ENCODE results near the gene BAIAP2L1.

Gene BAIAP2L1

GRCh38 chr7:98357751-98358161 is 43.1 kb downstream of the BAIAP2L1 start:
- DNase-seq = no peak

GRCh38 chr7:98355250-98355538 is 45.7 kb downstream of the BAIAP2L1 start:
- DNase-seq = no peak

- DNase-seq = no peak
Observed at GRCh38 chr7:98354511-98355249, 46.2 kb downstream of the BAIAP2L1 start.

- DNase-seq = no peak
Observed at GRCh38 chr7:98354052-98354451, 46.8 kb downstream of the BAIAP2L1 start.

- DNase-seq = no peak
Observed at GRCh38 chr7:98352621-98353020, 48.3 kb downstream of the BAIAP2L1 start.

- no peak for DNase-seq
Observed at GRCh38 chr7:98351136-98351535, 49.8 kb downstream of the BAIAP2L1 start.

GRCh38 chr7:98348726-98349474 is 52.0 kb downstream of the BAIAP2L1 start:
- DNase-seq = no peak

- no peak for DNase-seq
Observed at GRCh38 chr7:98346515-98347069, 54.3 kb downstream of the BAIAP2L1 start.

- DNase-seq = no peak
Observed at GRCh38 chr7:98341106-98341505, 59.8 kb downstream of the BAIAP2L1 start.

- no peak for DNase-seq
Observed at GRCh38 chr7:98339043-98339442, 61.8 kb downstream of the BAIAP2L1 start.

- no peak for DNase-seq
Observed at GRCh38 chr7:98338441-98338840, 62.4 kb downstream of the BAIAP2L1 start.

- no peak for DNase-seq
Observed at GRCh38 chr7:98335411-98335977, 65.4 kb downstream of the BAIAP2L1 start.

- DNase-seq = no peak
Observed at GRCh38 chr7:98334081-98334480, 66.8 kb downstream of the BAIAP2L1 start.

- no peak for DNase-seq
Observed at GRCh38 chr7:98330926-98331529, 69.9 kb downstream of the BAIAP2L1 start.

- no peak for DNase-seq
Observed at GRCh38 chr7:98329791-98330373, 71.0 kb downstream of the BAIAP2L1 start.

GRCh38 chr7:98329100-98329790 is 71.6 kb downstream of the BAIAP2L1 start:
- DNase-seq = no peak

- DNase-seq = no peak
Observed at GRCh38 chr7:98324782-98325181, 76.1 kb downstream of the BAIAP2L1 start.

- DNase-seq = no peak
Observed at GRCh38 chr7:98323597-98324322, 77.1 kb downstream of the BAIAP2L1 start.

GRCh38 chr7:98322331-98323270 is 78.3 kb downstream of the BAIAP2L1 start:
- DNase-seq = no peak

GRCh38 chr7:98321301-98321700 is 79.6 kb downstream of the BAIAP2L1 start:
- no peak for DNase-seq

GRCh38 chr7:98319176-98319575 is 81.7 kb downstream of the BAIAP2L1 start:
- DNase-seq = no peak

Data from CD4-positive, alpha-beta T cell treated with Interleukin-6 for 4 hours (primary cell).